Activated T-cell treated with anti-CD3 and anti-CD28 coated beads for 24 hours (primary cell): ENCODE results near the gene PATJ.
"Not testable (repeated sequence)": the region's sequence is repeated elsewhere in the genome, so short reads cannot be mapped to it uniquely, and the experiment has no call there.

Experiments
- DNase-seq: peaks from one replicate; pipeline ENCODE4 v3.0.0-alpha.2; 2020; ENCODE audit warnings: low read depth

PATJ gene

DNA sequence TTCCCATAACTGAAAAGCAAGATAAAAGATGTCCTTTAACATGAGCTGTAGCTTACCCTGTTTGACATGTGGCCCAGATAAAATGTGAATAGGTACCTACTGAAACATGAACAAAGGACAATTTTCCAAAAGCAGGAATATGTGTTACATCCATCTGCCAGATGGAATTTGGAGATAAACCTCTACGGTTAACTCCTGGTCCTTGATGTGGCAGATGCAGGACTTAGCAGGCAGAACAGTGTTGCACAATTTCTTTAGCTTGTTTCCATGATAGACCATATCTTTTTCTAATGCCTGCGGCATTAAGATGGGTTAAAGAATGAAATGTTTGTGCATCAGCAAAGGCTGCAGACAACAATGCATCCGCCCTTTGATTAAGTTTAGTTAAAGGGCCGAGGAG lies 437.8 kb downstream of the PATJ start:
- not testable (repeated sequence) for DNase-seq

GRCh38 chr1:62180639-62181038 lies 438.4 kb downstream of the PATJ start:
- DNase-seq = no peak

DNA sequence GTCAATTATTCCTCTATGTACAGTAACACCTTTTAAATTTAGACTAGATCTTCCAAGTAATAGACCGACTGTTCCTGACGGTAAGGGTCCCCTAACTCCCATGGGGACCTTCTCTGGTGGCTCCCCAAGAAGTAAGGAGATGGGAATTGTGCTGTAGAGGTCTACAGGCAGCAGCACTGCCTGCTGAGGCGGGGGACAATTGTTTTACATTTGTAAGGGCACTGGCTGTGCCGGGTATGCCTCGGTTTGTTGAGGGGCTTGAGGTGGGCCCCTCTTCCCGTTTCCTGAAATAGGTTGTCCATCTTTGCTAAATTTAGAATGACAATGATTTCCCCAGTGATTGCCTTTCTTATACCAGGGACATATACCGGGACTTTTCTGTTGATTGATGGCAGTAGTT lies 439.3 kb downstream of the PATJ start:
- no peak for DNase-seq

DNA sequence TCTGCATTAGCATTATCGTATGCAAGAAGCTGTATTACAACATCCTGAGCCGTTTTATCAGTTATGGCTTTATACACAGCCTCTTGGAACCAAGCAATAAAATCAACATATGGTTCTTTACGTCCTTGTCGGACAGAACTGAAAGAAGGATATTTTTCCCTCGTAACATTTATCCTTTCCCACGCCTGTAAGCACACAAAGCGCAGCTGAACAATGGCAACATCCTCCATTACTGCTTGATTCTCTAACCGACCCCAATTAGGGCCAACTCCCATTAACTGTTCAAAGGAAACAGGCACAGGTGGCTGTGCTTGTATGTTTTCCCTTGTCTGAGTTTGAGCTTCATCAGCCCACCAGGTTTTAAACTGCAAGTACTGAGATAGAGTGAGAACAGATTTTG lies 439.9 kb downstream of the PATJ start:
- not testable (repeated sequence) for DNase-seq

GRCh38 chr1:62183164-62184020 lies 441.1 kb downstream of the PATJ start:
- DNase-seq = not testable (repeated sequence)

DNA sequence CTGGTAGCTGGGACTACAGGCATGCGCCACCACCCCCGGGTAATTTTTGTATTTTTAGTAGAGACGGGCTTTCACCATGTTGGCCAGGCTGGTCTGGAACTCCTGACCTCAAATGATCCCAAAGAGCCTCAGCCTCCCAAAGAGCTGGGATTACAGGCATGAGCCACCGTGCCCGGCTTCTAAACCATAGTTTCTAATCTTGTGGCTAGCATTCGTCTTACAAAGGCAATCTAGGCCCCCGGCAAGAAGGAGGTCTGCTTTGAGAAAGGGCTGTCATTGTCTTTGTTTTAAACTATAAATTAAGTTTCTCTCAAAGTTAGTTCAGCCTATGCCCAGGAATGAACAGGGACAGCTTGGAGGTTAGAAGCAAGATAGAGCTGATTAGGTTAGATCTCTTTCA lies 442.1 kb downstream of the PATJ start:
- no peak for DNase-seq

GRCh38 chr1:62185233-62185632 lies 443.0 kb downstream of the PATJ start:
- DNase-seq = not testable (repeated sequence)

GRCh38 chr1:62185677-62186076 lies 443.4 kb downstream of the PATJ start:
- DNase-seq = no peak

DNA sequence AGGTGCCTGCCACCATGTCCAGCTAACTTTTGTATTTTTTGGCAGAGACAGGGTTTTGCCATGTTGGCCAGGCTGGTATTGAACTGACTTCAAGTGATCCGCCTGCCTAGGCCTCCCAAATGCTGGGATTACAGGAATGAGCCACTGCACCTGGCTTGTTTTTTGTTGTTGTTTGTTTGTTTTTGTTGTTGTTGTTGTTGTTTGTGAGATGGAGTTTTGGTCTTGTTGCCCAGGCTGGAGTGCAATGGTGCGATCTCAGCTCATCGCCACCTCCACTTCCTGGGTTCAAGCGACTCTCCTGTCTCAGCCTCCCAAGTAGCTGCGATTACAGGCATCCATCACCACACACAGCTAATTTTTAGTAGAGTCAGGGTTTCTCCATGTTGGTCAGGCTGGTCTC lies 445.3 kb downstream of the PATJ start:
- DNase-seq = no peak

GRCh38 chr1:62188111-62188510 lies 445.8 kb downstream of the PATJ start:
- DNase-seq = no peak

DNA sequence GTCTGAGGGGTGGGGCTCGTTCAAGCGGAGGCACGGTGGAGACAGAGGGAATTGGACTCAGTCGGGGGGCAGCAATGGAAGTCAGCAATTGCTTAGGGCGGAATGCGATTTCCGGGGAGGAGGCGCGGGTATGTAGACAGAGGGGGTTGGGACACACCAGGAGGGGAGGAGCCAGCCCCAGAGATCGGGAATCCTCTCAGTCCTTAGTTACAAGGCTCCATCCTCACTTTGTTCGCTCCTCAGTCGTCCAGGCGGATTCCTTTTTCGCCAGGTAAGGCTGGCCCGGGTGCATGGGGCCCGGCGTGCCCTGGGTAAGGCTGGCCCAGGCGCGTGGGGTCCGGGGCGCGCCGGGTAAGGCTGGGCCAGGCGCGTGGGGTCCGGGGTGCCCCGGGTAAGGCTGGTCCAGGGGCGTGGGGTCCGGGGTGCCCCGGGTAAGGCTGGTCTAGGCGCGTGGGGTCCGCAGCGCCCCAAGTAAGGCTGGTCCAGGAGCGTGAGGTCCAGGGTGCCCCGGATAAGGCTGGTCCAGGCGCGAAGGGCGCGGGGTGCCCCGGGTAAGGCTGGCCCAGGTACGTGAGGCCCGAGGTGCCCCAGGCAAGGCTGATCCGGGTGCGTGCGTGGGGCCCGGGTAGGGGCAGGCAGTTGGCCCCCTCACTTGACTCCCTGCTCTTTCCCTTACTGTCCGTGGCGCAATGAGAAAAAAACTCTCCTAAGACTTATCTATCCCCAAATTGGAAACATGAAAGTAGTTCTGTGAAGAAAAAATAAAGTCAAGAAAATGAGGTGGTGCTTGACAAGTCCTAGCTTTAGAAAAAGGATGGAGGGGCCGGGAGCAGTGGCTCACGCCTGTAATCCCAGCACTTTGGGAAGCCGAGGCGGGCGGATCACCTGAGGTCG lies 452.6 kb downstream of the PATJ start, which contains the start of gene L1TD1:
L1TD1 (plus strand) TSS at position 199 of the 894 bp plus-strand sequence. CDS start 11,780 bp downstream, outside the sequence.
- no peak for DNase-seq

GRCh38 chr1:62196086-62196690 lies 453.9 kb downstream of the PATJ start:
- no peak for DNase-seq

GRCh38 chr1:62198069-62198780 lies 455.9 kb downstream of the PATJ start:
- DNase-seq = no peak

DNA sequence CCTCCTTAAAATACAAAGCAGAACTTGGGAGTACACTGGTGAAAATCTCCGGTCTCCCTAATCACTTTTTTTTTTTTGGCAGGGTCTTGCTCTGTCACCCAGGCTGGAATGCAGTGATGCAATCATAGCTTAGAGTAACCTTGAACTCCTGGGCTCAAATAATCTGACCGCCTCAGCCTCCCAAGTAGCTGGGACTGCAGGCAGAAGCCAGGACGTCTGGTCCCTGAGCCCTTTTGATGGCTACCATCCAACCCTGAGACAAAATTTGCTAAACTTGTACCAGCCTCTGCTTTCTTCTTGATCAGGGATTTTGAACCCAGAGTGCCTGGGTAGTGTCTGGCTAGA lies 456.5 kb downstream of the PATJ start:
- no peak for DNase-seq

GRCh38 chr1:62207187-62207586 lies 464.9 kb downstream of the PATJ start:
- no peak for DNase-seq

DNA sequence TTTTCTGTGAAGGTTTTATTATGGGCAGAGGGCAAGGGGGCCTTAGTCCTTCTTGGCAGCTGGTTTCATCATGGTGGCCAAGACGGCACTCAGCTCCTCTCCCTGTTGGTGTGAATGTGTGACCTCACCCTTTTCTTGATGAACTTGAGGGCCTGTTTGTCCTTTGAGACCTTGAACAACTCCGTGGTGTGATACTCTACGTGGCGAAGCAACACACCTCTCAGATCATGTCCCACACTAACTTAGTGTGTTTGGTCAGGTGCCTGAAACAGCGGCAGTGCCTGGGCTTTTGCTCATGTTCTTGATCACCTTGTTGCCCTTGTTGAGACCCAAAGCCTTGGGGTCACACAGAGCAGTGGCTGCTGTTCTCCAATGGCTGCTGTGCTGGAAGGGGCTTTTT lies 465.8 kb downstream of the PATJ start:
- no peak for DNase-seq

- DNase-seq = no peak
Observed at GRCh38 chr1:62208970-62209369, 466.7 kb downstream of the PATJ start.

DNA sequence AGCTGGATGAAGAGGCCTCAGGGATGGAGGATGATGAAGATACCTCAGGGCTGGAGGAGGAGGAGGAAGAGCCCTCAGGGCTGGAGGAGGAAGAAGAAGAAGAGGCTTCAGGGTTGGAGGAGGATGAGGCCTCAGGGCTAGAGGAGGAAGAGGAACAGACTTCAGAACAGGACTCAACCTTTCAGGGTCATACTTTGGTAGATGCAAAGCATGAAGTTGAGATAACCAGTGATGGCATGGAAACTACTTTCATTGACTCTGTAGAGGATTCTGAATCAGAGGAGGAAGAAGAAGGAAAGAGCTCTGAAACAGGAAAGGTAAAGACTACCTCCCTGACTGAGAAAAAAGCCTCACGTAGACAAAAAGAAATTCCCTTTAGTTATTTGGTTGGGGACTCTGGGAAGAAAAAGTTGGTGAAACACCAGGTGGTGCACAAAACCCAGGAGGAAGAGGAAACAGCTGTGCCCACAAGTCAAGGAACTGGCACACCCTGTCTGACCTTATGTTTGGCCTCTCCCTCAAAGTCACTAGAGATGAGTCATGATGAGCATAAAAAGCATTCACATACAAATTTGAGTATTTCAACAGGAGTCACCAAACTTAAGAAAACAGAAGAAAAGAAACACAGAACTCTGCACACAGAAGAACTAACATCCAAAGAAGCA lies 467.8 kb downstream of the PATJ start:
- no peak for DNase-seq

GRCh38 chr1:62210960-62211359 lies 468.7 kb downstream of the PATJ start:
- DNase-seq = no peak

DNA sequence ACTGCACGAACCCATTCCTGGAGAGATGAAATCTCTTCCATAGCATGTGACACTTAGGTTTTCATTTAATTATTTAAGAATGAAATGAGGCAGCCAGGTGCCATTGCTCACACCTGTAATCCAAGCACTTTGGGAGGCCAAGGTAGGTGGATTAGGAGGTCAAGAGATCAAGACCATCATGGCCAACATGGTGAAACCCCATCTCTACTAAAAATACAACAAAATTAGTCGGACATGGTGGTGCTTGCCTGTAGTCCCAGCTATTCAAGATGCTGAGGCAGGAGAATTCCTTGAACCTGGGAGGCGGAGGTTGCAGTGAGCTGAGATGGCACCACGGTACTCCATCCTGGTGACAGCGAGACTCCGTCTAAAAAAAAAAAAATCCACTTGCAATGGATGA lies 470.1 kb downstream of the PATJ start:
- no peak for DNase-seq
